K562 (cell line): ENCODE data around the gene FUT8. TPM values are rescaled to one million over a fixed set of nuclear protein-coding genes. Genes with fewer than 3 reads are reported as not detected.
A peak's percentile ranks its signal among the peaks of the same experiment; 100 is the strongest.

ENCODE experiments used
- ATAC-seq: fragments of 200-7000 bp; cut with Tn5 transposase; 3 replicates; pipeline ENCODE4 v1.9.1; 2020; ENCODE audit warnings: moderate library complexity
- BruUV-seq: library from RNA; stranded (reverse); fragments of 400-500 nt; replicated peaks from 2 replicates; lab custom pipeline; 2021; lab: Mats Ljungman, UMichigan
- CTCF ChIA-PET: fragments of 300-600 bp; formaldehyde crosslinking; extraction: SDS; loops from one replicate; lab custom pipeline; 2021; ENCODE audit warnings: low intra/inter-chr PET ratio; lab: Yijun Ruan, JAX
- POLR2A ChIA-PET: fragments of 300-600, 350-650 bp; sonication (Branson Sonifier 250); formaldehyde crosslinking; extraction: SDS; loops from one replicate; lab custom pipeline; 2021; ENCODE audit warnings: antibody characterized with exemption, inconsistent platforms; lab: Yijun Ruan, JAX
- DNase-seq, 4 experiments: peaks; one replicate each; pipeline versions ENCODE4 v3.0.0 to v3.0.0-alpha.2; 2011 to 2018; ENCODE audit warnings: low spot score in 3 of 4, mixed read lengths in 3 of 4; ENCODE audit errors: extremely low read depth in 1 of 4
- FAIRE-seq: peaks from 2 replicates; lab custom pipeline; 2011; peaks lifted over from hg19 to GRCh38; lab: Jason Lieb, UNC
- H2AFZ ChIP-seq: 2 replicates; pipeline ENCODE4 v1.6.0; 2011; ENCODE audit warnings: low read depth, low read length, control low read depth, inconsistent platforms
- H3K27ac ChIP-seq: fragments of 200-600 bp; 3 replicates; pipeline ENCODE4 v1.8.0; 2011; ENCODE audit warnings: low read depth, mild to moderate bottlenecking, control low read depth, inconsistent platforms, low read length, moderate library complexity, mixed read lengths; ENCODE audit errors: extremely low read depth
- H3K27me3 ChIP-seq, 2 experiments: fragments of 300-600 bp in 1 of 2; 2 replicates in 1 of 2; 3 replicates in 1 of 2; pipeline versions ENCODE4 v1.6.0 to v1.8.0; 2011; ENCODE audit warnings: inconsistent platforms in 2 of 2, low read length in 2 of 2, mild to moderate bottlenecking in 1 of 2, mixed read lengths in 1 of 2, moderate library complexity in 1 of 2; ENCODE audit not compliant: control insufficient read depth in 2 of 2, insufficient read depth in 2 of 2
- H3K36me3 ChIP-seq: fragments of 300-600 bp; 3 replicates; pipeline ENCODE4 v1.8.0; 2011; ENCODE audit warnings: mild to moderate bottlenecking, low read length, inconsistent platforms; ENCODE audit not compliant: control insufficient read depth, insufficient read depth
- H3K4me1 ChIP-seq, 2 experiments: fragments of 200-600 bp in 1 of 2; replicated peaks in 1 of 2; 2 replicates in 1 of 2; 3 replicates in 1 of 2; pipeline versions ENCODE4 v1.5.1 to v1.8.0; 2011; ENCODE audit warnings: inconsistent platforms in 2 of 2, low read length in 2 of 2, mild to moderate bottlenecking in 1 of 2, mixed read lengths in 1 of 2, moderate library complexity in 1 of 2; ENCODE audit not compliant: control insufficient read depth in 2 of 2, insufficient read depth in 2 of 2
- H3K4me2 ChIP-seq: 2 replicates; pipeline ENCODE4 v1.6.1; 2011; ENCODE audit warnings: low read length, control low read depth, inconsistent platforms, mixed read lengths; ENCODE audit not compliant: insufficient read depth
- H3K4me3 ChIP-seq: fragments of 200-600 bp; sonication (generic), shearing (Covaris generic); 2 replicates; pipeline ENCODE4 v1.5.1; 2016; ENCODE audit warnings: control low read depth, inconsistent platforms
- H3K79me2 ChIP-seq: fragments of 200-600 bp; 3 replicates; pipeline ENCODE4 v1.8.0; 2011; ENCODE audit warnings: low read length, inconsistent platforms; ENCODE audit not compliant: control insufficient read depth, insufficient read depth
- H3K9ac ChIP-seq, 2 experiments: 2 replicates each; pipeline versions ENCODE4 v1.6.0 to v1.6.1; 2011; ENCODE audit warnings: low read depth in 2 of 2, low read length in 2 of 2, control low read depth in 1 of 2, inconsistent platforms in 1 of 2, mild to moderate bottlenecking in 1 of 2, mixed read lengths in 1 of 2; ENCODE audit not compliant: insufficient read depth in 1 of 2
- H3K9me1 ChIP-seq: one replicate; pipeline ENCODE4 v1.6.0; 2011; ENCODE audit warnings: inconsistent platforms, mild to moderate bottlenecking, low read length, moderate library complexity; ENCODE audit not compliant: control insufficient read depth, insufficient read depth
- H3K9me3 ChIP-seq: replicated peaks from 2 replicates; pipeline ENCODE4 v1.5.1; 2011; ENCODE audit warnings: low read depth, low read length, inconsistent platforms; ENCODE audit not compliant: control insufficient read depth, insufficient read depth
- H4K20me1 ChIP-seq: replicated peaks from 2 replicates; pipeline ENCODE4 v1.6.1; 2011; ENCODE audit warnings: low read length, inconsistent platforms, mixed read lengths; ENCODE audit not compliant: control insufficient read depth, insufficient read depth
- KLF10 ChIP-seq: fragments of 250-450 bp; sonication (Bioruptor Pico); IDR thresholded peaks from 2 replicates; pipeline ENCODE4 v1.6.1; 2021; ENCODE audit warnings: matching md5 sums
- MED1 ChIP-seq: sonication (generic); formaldehyde crosslinking; IDR thresholded peaks from 2 replicates; pipeline ENCODE4 v1.8.1; 2023; ENCODE audit warnings: missing genetic modification reagents, borderline replicate concordance
- PHTF2 ChIP-seq: fragments of 250-450 bp; sonication (Bioruptor Pico); IDR thresholded peaks from 2 replicates; pipeline ENCODE4 v1.5.0; 2021; ENCODE audit warnings: mild to moderate bottlenecking
- RCOR1 ChIP-seq, 2 experiments: IDR thresholded peaks; 2 replicates each; pipeline ENCODE4 v1.6.1; 2012; ENCODE audit warnings: low read depth in 2 of 2, low read length in 2 of 2, borderline replicate concordance in 1 of 2, improper control_type of control experiment in 1 of 2
- ZFX ChIP-seq: sonication (generic); formaldehyde crosslinking; IDR thresholded peaks from 2 replicates; pipeline ENCODE4 v1.8.0; 2022; ENCODE audit warnings: mild to moderate bottlenecking, missing genetic modification reagents, moderate library complexity
- WGBS: fragments of 100-300 bp; shearing (Covaris generic); methylation state at CpG from one replicate; pipeline ENCODE4 v1.1.6; 2016; ENCODE audit warnings: low coverage, mixed read lengths; ENCODE audit not compliant: insufficient coverage; ENCODE audit errors: missing lambda C conversion rate; 5-methylcytosine and 5-hydroxymethylcytosine counted together
- in situ Hi-C: fragments of 300-500 bp; cut with MboI; formaldehyde crosslinking; loops from 4 replicates; pipeline ENCODE4 v1.15.0; 2018; ENCODE audit warnings: inconsistent platforms, mixed read lengths
- intact Hi-C: fragments of 100-400 bp; cut with micrococcal nuclease; formaldehyde crosslinking; loops from 2 replicates; pipeline ENCODE4 v1.14.2; 2022
- microRNA counts: library from miRNA; unstranded; fragments of <30 nt; microRNA quantifications from one replicate; lab custom pipeline; 2016
- microRNA-seq: library from miRNA; unstranded; fragments of <30 nt; microRNA quantifications from one replicate; pipeline ENCODE4, GENCODE V29; 2018; ENCODE audit warnings: borderline microRNAs expressed
- polyA plus RNA-seq, 8 experiments: library from polyadenylated mRNA; depleted of rRNA in 4 of 8; stranded (reverse) in 5 of 8; unstranded in 3 of 8; fragments of >200 nt; fragmentation: Nextera tagmentation in 2 of 8; fragmentation: Illumina TruSeq in 1 of 8; extraction: Ambion mirVana in 2 of 8; extraction: Trizol in 1 of 8; gene quantifications; 2 replicates each; pipeline versions ENCODE4 v1.2.1 to v1.2.3, GENCODE V29; 2011 to 2014; ENCODE audit warnings: inconsistent platforms in 1 of 8, missing spikeins in 1 of 8
- small RNA-seq: library from RNA; depleted of rRNA; stranded (forward); fragments of <200 nt; gene quantifications from one replicate; pipeline ENCODE3, GENCODE V24; 2014
- total RNA-seq, 7 experiments: library from RNA; depleted of rRNA in 6 of 7; stranded (reverse); fragments of >200 nt in 6 of 7; fragmentation: Illumina TruSeq in 2 of 7; extraction: Trizol in 2 of 7; gene quantifications; 2 replicates each; pipeline versions ENCODE4 v1.2.1 to v1.2.3, GENCODE V29; 2011 to 2021; ENCODE audit warnings: low replicate concordance in 1 of 7
- TF ChIP-seq, protein P1 (sequence below): fragments of 250-450 bp; sonication (Bioruptor Pico); IDR thresholded peaks from 2 replicates; pipeline ENCODE4 v1.5.1; 2021; ENCODE audit warnings: mild to moderate bottlenecking
- TF ChIP-seq, protein P2 (sequence below): fragments of 200-800 bp; sonication (Bioruptor generic); IDR thresholded peaks from 2 replicates; pipeline ENCODE4 v1.6.1; 2017; ENCODE audit warnings: missing genetic modification characterization, missing compliant biosample characterization

FUT8 gene
- total and polyA plus RNA-seq, 9 of the 15 experiments (the other 6 are each of a cell fraction or from before 2014, with no cell fraction given): 4.1 to 15.2 (median 7.8) TPM

DNA sequence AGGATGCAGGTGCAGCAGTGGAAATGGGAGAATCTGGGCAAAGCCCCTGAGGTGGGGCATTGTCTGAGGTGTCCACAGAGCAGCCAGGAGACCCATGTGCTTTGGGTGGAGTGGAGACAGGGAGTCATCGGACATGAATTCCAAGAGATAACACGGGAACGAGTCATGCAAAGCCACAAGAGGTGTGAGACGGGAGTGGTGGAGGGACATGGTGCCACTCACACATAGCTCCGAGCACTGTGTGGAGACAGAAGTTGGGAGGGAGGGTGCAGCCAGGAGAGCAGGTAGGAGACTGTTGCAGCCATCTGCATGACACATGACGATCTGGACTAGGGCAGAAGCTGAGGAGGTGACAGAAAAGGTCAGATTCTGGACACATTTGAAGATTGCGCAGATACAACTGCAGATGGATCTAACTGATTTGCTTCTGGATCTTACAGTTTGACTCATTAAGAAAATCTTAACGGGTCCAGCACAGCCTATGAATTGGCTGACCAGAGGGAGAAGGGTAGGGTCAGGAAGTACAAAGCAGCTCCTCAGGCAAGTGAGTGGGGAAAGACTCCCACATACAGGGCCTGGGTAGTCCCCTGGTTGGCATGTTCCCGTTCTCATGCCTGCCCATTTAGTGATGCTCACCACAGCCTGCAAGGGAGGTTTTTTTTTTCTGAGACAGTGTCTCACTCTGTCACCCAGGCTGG lies 379.8 kb downstream of the FUT8 start:
- H3K27me3 ChIP-seq: peaks cover 0 to 23% of the 10 kb centered on the region in 2 experiments; a peak in 2 of 5 replicates
- no peaks in the 10 kb centered on the region; a peak in 1 of 5 replicates for H3K4me1 ChIP-seq
- ATAC-seq: no peak
- H3K4me3 ChIP-seq: no peak overlapping the region
- no peak overlapping the region for H3K4me2 ChIP-seq
- H4K20me1 ChIP-seq: no peaks in the 10 kb centered on the region
- TF ChIP-seq MED1 (CRISPR knock-in tag) (no peak), RCOR1 (IDR thresholded peaks at IDR 0.05; ENCODE audit: borderline replicate concordance in 1 of 2, low read depth in 2 of 2, low read length in 2 of 2) (no peak), ZFX (CRISPR knock-in tag) (no peak), PHTF2 (CRISPR knock-in tag) (no peak), KLF10 (no peak)
- TF ChIP-seq, protein P1, sequence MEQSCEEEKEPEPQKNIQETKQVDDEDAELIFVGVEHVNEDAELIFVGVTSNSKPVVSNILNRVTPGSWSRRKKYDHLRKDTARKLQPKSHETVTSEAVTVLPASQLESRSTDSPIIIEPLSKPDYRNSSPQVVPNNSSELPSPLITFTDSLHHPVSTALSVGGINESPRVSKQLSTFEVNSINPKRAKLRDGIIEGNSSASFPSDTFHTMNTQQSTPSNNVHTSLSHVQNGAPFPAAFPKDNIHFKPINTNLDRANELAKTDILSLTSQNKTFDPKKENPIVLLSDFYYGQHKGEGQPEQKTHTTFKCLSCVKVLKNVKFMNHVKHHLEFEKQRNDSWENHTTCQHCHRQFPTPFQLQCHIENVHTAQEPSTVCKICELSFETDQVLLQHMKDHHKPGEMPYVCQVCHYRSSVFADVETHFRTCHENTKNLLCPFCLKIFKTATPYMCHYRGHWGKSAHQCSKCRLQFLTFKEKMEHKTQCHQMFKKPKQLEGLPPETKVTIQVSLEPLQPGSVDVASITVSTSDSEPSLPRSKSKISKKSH (CRISPR knock-in tag): no peak
- TF ChIP-seq, protein P2, sequence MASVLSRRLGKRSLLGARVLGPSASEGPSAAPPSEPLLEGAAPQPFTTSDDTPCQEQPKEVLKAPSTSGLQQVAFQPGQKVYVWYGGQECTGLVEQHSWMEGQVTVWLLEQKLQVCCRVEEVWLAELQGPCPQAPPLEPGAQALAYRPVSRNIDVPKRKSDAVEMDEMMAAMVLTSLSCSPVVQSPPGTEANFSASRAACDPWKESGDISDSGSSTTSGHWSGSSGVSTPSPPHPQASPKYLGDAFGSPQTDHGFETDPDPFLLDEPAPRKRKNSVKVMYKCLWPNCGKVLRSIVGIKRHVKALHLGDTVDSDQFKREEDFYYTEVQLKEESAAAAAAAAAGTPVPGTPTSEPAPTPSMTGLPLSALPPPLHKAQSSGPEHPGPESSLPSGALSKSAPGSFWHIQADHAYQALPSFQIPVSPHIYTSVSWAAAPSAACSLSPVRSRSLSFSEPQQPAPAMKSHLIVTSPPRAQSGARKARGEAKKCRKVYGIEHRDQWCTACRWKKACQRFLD (CRISPR knock-in tag): no peak
- no peaks in the 10 kb centered on the region for H3K36me3 ChIP-seq
- intact Hi-C loops: no loop called here
- in situ Hi-C loops: no loop called here
- 0% methylated on average over 8 of the region's 9 CpGs for WGBS
- H3K9me1 ChIP-seq: no peaks in the 10 kb centered on the region
- ChIA-PET POLR2A (interaction anchor here (0.6 to 0.7 kb wide), 2 partner anchors 173 to 381 kb away, joined by 3 read pairs; no protein-coding TSS in a partner anchor), CTCF (no interaction called here)
- no peak overlapping the region for H2AFZ ChIP-seq
- no peak overlapping the region for H3K9ac ChIP-seq
- H3K27ac ChIP-seq: no peak overlapping the region
- no peak for FAIRE-seq
- BruUV-seq: no TSS peak
- no peaks in the 10 kb centered on the region for H3K79me2 ChIP-seq
- no peaks in the 10 kb centered on the region for H3K9me3 ChIP-seq
- DNase-seq: no peak

MicroRNAs encoded within 50 kb of the gene (microRNA counts, 767-probe panel; counts per million panel counts)
- 1,651 counts per million, percentile 41 among the panel's probes with 10 or more counts for microRNA hsa-miR-625-5p (lab: Ali Mortazavi, UCI)

Small RNAs within 50 kb of the gene (microRNA-seq; reads per million reads assigned to microRNA genes)
- 2.0 reads per million, percentile 27 among the genes with 10 or more reads in this experiment for gene MIR625

Small RNAs within 50 kb of the gene (small RNA-seq; reads per million reads assigned to genes)
- gene MIR625: 0.11 reads per million
